H1 (cell line): Measurements from ENCODE around the gene SYTL2. TPM values are rescaled to one million over a fixed set of nuclear protein-coding genes. Genes with fewer than 3 reads are reported as not detected.

Experiments
- CHD2 ChIP-seq: IDR thresholded peaks from 2 replicates; pipeline ENCODE4 v1.6.1; 2012; ENCODE audit warnings: low read length, improper control_type of control experiment
- CREB1 ChIP-seq: IDR thresholded peaks from 2 replicates; pipeline ENCODE4 v1.6.1; 2012; ENCODE audit warnings: inconsistent platforms
- JUND ChIP-seq: IDR thresholded peaks from 2 replicates; pipeline ENCODE4 v1.6.1; 2011; ENCODE audit warnings: mild to moderate bottlenecking, improper control_type of control experiment, low read length
- KDM5A ChIP-seq: fragments of 200-600 bp; IDR thresholded peaks from 2 replicates; pipeline ENCODE4 v1.7.1; 2012; ENCODE audit warnings: mild to moderate bottlenecking, low read length, inconsistent platforms, mixed read lengths
- POLR2A ChIP-seq, 2 experiments: IDR thresholded peaks; 1 replicate in 1 of 2; 2 replicates in 1 of 2; pipeline ENCODE4 v1.6.1; 2011; ENCODE audit warnings: low read depth in 2 of 2, low read length in 2 of 2, mild to moderate bottlenecking in 2 of 2; ENCODE audit errors: control extremely low read depth in 1 of 2
- SAP30 ChIP-seq: fragments of 300-600 bp; sonication (generic); IDR thresholded peaks from 2 replicates; pipeline ENCODE4 v1.7.1; 2012; ENCODE audit warnings: low read length, moderate library complexity, mild to moderate bottlenecking, inconsistent platforms; ENCODE audit not compliant: insufficient read depth, insufficient replicate concordance
- polyA plus RNA-seq, 7 experiments: library from polyadenylated mRNA; depleted of rRNA in 3 of 7; stranded (reverse) in 5 of 7; unstranded in 2 of 7; fragments of >200 nt in 5 of 7; fragments of 200-250 nt in 2 of 7; gene quantifications; 1 replicate in 5 of 7; 2 replicates in 1 of 7; 4 replicates in 1 of 7; pipeline versions ENCODE4 v1.2.1 to v1.2.3, GENCODE V29; 2011 to 2013; ENCODE audit warnings: missing spikeins in 2 of 7, mixed read lengths in 2 of 7
- total RNA-seq: library from RNA; stranded (reverse); fragmentation: NEBNext Ultra II Directional; extraction: Animal tissue kit (Norgen Biotek cat#: 25700); gene quantifications from 2 replicates; pipeline ENCODE4 v1.2.1, GENCODE V29; 2021
- TF ChIP-seq, protein P1 (sequence below): fragments of 300-600 bp; sonication (generic); IDR thresholded peaks from 2 replicates; pipeline ENCODE4 v1.7.1; 2012; ENCODE audit warnings: low read length, moderate library complexity, mild to moderate bottlenecking, inconsistent platforms; ENCODE audit not compliant: insufficient replicate concordance
- TF ChIP-seq, protein P2 (sequence below): IDR thresholded peaks from 2 replicates; pipeline ENCODE4 v1.6.1; 2012; ENCODE audit warnings: inconsistent platforms
- TF ChIP-seq, protein P3 (sequence below): IDR thresholded peaks from 2 replicates; pipeline ENCODE4 v1.6.1; 2012; ENCODE audit warnings: inconsistent platforms

SYTL2 gene
- total and polyA plus RNA-seq, 2 of the 8 experiments (the other 6 are each of a cell fraction or from before 2014, with no cell fraction given), result 1.3 to 9.1 TPM

DNA sequence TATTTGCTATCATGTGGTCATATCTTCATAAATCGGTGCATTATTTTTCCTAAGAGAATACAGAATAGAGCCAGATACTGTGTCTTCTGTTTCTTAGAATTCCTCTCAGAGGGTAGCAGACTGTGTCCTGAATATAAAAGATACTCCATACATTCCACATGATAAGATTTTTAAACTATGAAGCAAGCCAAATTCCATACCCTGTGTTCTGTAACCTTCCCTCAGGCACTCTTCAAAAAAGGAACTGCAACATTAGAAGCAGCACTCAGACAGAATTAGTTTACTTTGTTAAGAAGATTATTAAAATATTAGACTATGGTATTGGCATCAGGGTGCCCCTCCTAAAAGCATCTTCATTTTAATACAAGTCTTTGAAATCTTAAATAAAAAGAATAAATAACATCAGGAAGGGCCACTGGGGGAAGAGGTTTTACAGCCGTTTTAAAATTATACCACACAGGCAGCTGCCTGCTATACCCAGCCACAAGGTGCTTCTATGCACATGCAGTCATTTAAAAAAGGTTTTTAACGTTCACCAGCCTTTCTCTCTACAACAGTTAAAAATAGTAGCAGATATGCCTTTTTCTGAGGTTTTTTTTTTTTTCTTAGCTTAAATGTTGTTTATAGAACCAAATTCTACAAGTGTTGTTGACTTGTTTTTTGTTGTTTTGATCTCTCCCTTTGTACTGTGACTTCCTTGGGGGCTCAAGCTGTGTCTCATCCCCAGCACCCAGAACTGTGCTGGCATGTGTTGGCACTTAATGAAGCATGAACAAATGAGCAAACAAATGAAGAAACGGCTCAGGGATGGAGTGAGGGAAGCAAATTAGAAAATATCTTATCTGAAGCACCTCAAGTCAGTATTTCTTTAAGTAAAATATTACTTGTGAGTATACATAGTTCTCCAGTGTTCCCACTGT is 70.2 kb downstream of the SYTL2 start (continued):
- TF ChIP-seq, protein P1, sequence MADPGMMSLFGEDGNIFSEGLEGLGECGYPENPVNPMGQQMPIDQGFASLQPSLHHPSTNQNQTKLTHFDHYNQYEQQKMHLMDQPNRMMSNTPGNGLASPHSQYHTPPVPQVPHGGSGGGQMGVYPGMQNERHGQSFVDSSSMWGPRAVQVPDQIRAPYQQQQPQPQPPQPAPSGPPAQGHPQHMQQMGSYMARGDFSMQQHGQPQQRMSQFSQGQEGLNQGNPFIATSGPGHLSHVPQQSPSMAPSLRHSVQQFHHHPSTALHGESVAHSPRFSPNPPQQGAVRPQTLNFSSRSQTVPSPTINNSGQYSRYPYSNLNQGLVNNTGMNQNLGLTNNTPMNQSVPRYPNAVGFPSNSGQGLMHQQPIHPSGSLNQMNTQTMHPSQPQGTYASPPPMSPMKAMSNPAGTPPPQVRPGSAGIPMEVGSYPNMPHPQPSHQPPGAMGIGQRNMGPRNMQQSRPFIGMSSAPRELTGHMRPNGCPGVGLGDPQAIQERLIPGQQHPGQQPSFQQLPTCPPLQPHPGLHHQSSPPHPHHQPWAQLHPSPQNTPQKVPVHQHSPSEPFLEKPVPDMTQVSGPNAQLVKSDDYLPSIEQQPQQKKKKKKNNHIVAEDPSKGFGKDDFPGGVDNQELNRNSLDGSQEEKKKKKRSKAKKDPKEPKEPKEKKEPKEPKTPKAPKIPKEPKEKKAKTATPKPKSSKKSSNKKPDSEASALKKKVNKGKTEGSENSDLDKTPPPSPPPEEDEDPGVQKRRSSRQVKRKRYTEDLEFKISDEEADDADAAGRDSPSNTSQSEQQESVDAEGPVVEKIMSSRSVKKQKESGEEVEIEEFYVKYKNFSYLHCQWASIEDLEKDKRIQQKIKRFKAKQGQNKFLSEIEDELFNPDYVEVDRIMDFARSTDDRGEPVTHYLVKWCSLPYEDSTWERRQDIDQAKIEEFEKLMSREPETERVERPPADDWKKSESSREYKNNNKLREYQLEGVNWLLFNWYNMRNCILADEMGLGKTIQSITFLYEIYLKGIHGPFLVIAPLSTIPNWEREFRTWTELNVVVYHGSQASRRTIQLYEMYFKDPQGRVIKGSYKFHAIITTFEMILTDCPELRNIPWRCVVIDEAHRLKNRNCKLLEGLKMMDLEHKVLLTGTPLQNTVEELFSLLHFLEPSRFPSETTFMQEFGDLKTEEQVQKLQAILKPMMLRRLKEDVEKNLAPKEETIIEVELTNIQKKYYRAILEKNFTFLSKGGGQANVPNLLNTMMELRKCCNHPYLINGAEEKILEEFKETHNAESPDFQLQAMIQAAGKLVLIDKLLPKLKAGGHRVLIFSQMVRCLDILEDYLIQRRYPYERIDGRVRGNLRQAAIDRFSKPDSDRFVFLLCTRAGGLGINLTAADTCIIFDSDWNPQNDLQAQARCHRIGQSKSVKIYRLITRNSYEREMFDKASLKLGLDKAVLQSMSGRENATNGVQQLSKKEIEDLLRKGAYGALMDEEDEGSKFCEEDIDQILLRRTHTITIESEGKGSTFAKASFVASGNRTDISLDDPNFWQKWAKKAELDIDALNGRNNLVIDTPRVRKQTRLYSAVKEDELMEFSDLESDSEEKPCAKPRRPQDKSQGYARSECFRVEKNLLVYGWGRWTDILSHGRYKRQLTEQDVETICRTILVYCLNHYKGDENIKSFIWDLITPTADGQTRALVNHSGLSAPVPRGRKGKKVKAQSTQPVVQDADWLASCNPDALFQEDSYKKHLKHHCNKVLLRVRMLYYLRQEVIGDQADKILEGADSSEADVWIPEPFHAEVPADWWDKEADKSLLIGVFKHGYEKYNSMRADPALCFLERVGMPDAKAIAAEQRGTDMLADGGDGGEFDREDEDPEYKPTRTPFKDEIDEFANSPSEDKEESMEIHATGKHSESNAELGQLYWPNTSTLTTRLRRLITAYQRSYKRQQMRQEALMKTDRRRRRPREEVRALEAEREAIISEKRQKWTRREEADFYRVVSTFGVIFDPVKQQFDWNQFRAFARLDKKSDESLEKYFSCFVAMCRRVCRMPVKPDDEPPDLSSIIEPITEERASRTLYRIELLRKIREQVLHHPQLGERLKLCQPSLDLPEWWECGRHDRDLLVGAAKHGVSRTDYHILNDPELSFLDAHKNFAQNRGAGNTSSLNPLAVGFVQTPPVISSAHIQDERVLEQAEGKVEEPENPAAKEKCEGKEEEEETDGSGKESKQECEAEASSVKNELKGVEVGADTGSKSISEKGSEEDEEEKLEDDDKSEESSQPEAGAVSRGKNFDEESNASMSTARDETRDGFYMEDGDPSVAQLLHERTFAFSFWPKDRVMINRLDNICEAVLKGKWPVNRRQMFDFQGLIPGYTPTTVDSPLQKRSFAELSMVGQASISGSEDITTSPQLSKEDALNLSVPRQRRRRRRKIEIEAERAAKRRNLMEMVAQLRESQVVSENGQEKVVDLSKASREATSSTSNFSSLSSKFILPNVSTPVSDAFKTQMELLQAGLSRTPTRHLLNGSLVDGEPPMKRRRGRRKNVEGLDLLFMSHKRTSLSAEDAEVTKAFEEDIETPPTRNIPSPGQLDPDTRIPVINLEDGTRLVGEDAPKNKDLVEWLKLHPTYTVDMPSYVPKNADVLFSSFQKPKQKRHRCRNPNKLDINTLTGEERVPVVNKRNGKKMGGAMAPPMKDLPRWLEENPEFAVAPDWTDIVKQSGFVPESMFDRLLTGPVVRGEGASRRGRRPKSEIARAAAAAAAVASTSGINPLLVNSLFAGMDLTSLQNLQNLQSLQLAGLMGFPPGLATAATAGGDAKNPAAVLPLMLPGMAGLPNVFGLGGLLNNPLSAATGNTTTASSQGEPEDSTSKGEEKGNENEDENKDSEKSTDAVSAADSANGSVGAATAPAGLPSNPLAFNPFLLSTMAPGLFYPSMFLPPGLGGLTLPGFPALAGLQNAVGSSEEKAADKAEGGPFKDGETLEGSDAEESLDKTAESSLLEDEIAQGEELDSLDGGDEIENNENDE, result no peak
- no peak for TF ChIP-seq SAP30
- TF ChIP-seq, protein P2, sequence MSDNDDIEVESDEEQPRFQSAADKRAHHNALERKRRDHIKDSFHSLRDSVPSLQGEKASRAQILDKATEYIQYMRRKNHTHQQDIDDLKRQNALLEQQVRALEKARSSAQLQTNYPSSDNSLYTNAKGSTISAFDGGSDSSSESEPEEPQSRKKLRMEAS, result no peak
- TF ChIP-seq POLR2A (IDR thresholded peaks at IDR 0.05; ENCODE audit: control extremely low read depth in 1 of 2, low read depth in 2 of 2, low read length in 2 of 2), result no peak
- TF ChIP-seq CHD2, result no peak
- TF ChIP-seq JUND, result no peak
- TF ChIP-seq, protein P3, sequence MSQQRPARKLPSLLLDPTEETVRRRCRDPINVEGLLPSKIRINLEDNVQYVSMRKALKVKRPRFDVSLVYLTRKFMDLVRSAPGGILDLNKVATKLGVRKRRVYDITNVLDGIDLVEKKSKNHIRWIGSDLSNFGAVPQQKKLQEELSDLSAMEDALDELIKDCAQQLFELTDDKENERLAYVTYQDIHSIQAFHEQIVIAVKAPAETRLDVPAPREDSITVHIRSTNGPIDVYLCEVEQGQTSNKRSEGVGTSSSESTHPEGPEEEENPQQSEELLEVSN, result no peak
- no peak for TF ChIP-seq KDM5A
- no peak for TF ChIP-seq CREB1
